ENCODE results near the gene ZNF865. TPM values are rescaled to one million over a fixed set of nuclear protein-coding genes. Genes with fewer than 3 reads are reported as not detected.

Gene ZNF865
- total and polyA plus RNA-seq, 2 donors (not counting 1 experiment from before 2014, with no cell fraction given), result 11.3 to 22.7 TPM

DNA sequence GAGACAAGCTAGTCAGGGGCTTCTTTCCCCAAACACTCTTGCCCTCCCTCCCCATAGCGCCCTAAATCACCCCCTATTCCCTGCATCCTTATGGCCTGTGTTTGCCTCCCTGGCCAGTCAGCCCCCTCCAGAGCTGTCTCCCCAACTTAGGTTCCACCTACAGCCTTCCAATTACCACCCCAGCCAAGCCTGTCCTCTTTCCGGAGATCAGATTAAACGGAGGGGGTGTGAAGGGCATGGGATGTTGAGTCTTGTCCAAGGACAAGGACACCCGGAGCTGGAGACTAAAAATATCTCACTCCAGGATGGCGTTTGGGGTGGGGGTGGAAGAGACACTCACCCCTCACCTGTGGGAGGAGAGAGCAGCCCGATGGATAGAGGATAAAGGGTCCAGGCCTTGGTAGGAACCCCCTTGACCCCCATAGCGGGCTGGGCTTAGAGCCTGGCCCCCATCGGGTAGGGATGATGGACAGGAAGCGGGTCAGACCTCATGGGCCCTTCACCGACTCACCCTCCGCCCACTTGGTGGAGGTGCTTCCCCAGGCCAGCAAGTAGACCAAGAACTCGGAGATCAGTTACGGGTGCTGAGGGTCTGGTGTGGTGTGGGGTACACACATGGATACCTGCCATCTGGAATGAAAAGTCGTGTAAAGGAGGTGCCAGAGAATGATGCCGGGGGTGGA, 6.0 kb downstream of the ZNF865 start:
- Histone ChIP-seq H3K79me2 (ENCODE audit: control insufficient read depth, insufficient read depth, low read length) (peaks cover 65% of the 10 kb centered on the region), H3K27me3 (replicated peaks in 1 of 4; ENCODE audit: control extremely low read depth in 1 of 4, control insufficient read depth in 3 of 4, insufficient read depth in 4 of 4, low read length in 3 of 4) (no peaks in the 10 kb centered on the region), H2AFZ (ENCODE audit: insufficient read depth, low read depth, low read length, poor library complexity, severe bottlenecking) (no peak overlapping the region), H3K27ac (ENCODE audit: low read length in 2 of 2) (peak overlapping the region in 1 of 2 donors; percentile 70), H3K4me3 (ENCODE audit: control extremely low read depth in 1 of 5, extremely low read depth in 1 of 5, insufficient read depth in 1 of 5, low read depth in 2 of 5, low read length in 4 of 5) (no peak overlapping the region), H3K36me3 (replicated peaks in 1 of 2; ENCODE audit: control extremely low read depth in 1 of 2, control insufficient read depth in 1 of 2, extremely low read depth in 1 of 2, insufficient read depth in 2 of 2, low read length in 1 of 2) (peaks cover 0 to 18% of the 10 kb centered on the region in 2 experiments), H4K20me1 (ENCODE audit: control insufficient read depth, insufficient read depth, low read length, poor library complexity, severe bottlenecking) (peaks cover 35% of the 10 kb centered on the region), H3K4me1 (ENCODE audit: control insufficient read depth in 2 of 2, insufficient read depth in 2 of 2, low read length in 2 of 2) (peaks cover 17 to 24% of the 10 kb centered on the region in 2 donors), H3K9me3 (ENCODE audit: control extremely low read depth in 1 of 3, control insufficient read depth in 2 of 3, insufficient read depth in 1 of 3, low read length in 2 of 3) (no peaks in the 10 kb centered on the region), H3K9ac (ENCODE audit: low read length) (no peak overlapping the region), H3K4me2 (replicated peaks; ENCODE audit: low read depth, low read length, poor library complexity, severe bottlenecking) (peak overlapping the region; percentile 20)
- no peaks in the 10 kb centered on the region for H3K27me3 Mint-ChIP-seq
- H3K9me3 Mint-ChIP-seq (ENCODE audit: insufficient read depth), result no peaks in the 10 kb centered on the region
- WGBS (ENCODE audit: insufficient coverage), result 87% methylated on average over 11 of the region's 15 CpGs
- POLR2A ChIA-PET, result no interaction called here
- CTCF ChIA-PET, result interaction anchor here (0.6 to 4.9 kb wide), 3 partner anchors 21 to 108 kb away, joined by 3 to 21 read pairs (median 3); no protein-coding TSS in a partner anchor
- no peak for TF ChIP-seq EZH2 (IDR thresholded peaks at IDR 0.05; ENCODE audit: borderline replicate concordance, insufficient read depth, low read depth, low read length, poor library complexity, severe bottlenecking)
- TF ChIP-seq, protein P1, sequence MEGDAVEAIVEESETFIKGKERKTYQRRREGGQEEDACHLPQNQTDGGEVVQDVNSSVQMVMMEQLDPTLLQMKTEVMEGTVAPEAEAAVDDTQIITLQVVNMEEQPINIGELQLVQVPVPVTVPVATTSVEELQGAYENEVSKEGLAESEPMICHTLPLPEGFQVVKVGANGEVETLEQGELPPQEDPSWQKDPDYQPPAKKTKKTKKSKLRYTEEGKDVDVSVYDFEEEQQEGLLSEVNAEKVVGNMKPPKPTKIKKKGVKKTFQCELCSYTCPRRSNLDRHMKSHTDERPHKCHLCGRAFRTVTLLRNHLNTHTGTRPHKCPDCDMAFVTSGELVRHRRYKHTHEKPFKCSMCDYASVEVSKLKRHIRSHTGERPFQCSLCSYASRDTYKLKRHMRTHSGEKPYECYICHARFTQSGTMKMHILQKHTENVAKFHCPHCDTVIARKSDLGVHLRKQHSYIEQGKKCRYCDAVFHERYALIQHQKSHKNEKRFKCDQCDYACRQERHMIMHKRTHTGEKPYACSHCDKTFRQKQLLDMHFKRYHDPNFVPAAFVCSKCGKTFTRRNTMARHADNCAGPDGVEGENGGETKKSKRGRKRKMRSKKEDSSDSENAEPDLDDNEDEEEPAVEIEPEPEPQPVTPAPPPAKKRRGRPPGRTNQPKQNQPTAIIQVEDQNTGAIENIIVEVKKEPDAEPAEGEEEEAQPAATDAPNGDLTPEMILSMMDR (IDR thresholded peaks at IDR 0.05), result no peak
- H3K27ac Mint-ChIP-seq, result peak overlapping the region; percentile 18
- intact Hi-C loops (cut with micrococcal nuclease), result no loop called here
- ATAC-seq (ENCODE audit: low read depth), result no peak
- no peak for DNase-seq
- peaks cover 55% of the 10 kb centered on the region for H3K4me1 Mint-ChIP-seq
- no peak overlapping the region for H3K4me3 Mint-ChIP-seq

DNA sequence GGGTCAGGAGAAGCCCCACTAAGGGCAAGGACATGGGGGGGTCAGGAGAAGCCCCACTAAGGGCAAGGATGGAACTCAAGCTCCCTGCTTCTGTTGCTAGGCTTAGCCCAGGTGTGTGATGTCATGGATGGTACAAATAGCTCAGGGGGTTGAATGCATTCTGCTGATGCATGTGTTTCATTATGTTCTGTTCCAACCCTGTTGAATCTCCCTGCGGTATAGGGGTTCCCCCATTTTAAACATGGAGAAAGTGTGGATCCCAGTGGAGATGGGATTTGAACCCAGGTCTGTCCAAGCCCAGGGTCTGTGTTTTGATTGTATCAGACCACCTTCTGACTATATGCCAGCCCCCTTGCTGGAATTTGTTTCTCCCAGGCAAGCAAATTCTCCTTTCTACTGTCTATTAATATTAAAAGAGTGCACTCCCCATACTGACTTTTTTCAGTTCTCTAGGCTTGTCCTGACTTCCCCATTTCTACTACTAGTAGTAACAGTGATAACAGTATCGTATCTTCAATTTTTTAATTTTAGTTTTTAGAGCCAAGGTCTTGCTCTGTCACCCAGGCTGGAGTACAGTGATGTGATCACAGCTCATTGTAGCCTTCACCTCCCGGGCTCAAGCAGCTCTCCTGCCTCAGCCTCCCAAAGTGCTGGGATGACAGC, 6.7 kb downstream of the ZNF865 start:
- Histone ChIP-seq H3K27ac (ENCODE audit: low read length in 2 of 2) (peak overlapping the region; percentile 58 to 70), H3K27me3 (replicated peaks in 1 of 4; ENCODE audit: control extremely low read depth in 1 of 4, control insufficient read depth in 3 of 4, insufficient read depth in 4 of 4, low read length in 3 of 4) (no peaks in the 10 kb centered on the region), H3K9ac (ENCODE audit: low read length) (no peak overlapping the region), H4K20me1 (ENCODE audit: control insufficient read depth, insufficient read depth, low read length, poor library complexity, severe bottlenecking) (peaks cover 40% of the 10 kb centered on the region), H3K4me3 (ENCODE audit: control extremely low read depth in 1 of 5, extremely low read depth in 1 of 5, insufficient read depth in 1 of 5, low read depth in 2 of 5, low read length in 4 of 5) (no peak overlapping the region), H3K4me1 (ENCODE audit: control insufficient read depth in 2 of 2, insufficient read depth in 2 of 2, low read length in 2 of 2) (peaks cover 14 to 18% of the 10 kb centered on the region in 2 donors), H2AFZ (ENCODE audit: insufficient read depth, low read depth, low read length, poor library complexity, severe bottlenecking) (no peak overlapping the region), H3K4me2 (replicated peaks; ENCODE audit: low read depth, low read length, poor library complexity, severe bottlenecking) (peak overlapping the region; percentile 20), H3K9me3 (ENCODE audit: control extremely low read depth in 1 of 3, control insufficient read depth in 2 of 3, insufficient read depth in 1 of 3, low read length in 2 of 3) (no peaks in the 10 kb centered on the region), H3K79me2 (ENCODE audit: control insufficient read depth, insufficient read depth, low read length) (peaks cover 64% of the 10 kb centered on the region), H3K36me3 (replicated peaks in 1 of 2; ENCODE audit: control extremely low read depth in 1 of 2, control insufficient read depth in 1 of 2, extremely low read depth in 1 of 2, insufficient read depth in 2 of 2, low read length in 1 of 2) (peaks cover 0 to 23% of the 10 kb centered on the region in 2 experiments)
- H3K9me3 Mint-ChIP-seq (ENCODE audit: insufficient read depth), result no peaks in the 10 kb centered on the region
- TF ChIP-seq, protein P1 (IDR thresholded peaks at IDR 0.05), result no peak
- TF ChIP-seq EZH2 (IDR thresholded peaks at IDR 0.05; ENCODE audit: borderline replicate concordance, insufficient read depth, low read depth, low read length, poor library complexity, severe bottlenecking), result no peak
- POLR2A ChIA-PET, result interaction anchor here (1.0 kb wide), 1 partner anchor 13 kb away, joined by 3 read pairs; the partner anchor contains the start of gene FIZ1
- peaks cover 48% of the 10 kb centered on the region for H3K4me1 Mint-ChIP-seq
- intact Hi-C loops (cut with micrococcal nuclease), result no loop called here
- H3K4me3 Mint-ChIP-seq, result no peak overlapping the region
- DNase-seq, result peak; percentile 38
- CTCF ChIA-PET, result interaction anchor here (0.6 to 4.9 kb wide), 2 partner anchors 20 to 96 kb away, joined by 3 to 21 read pairs; no protein-coding TSS in a partner anchor
- ATAC-seq (ENCODE audit: low read depth), result peak; percentile 54
- no peaks in the 10 kb centered on the region for H3K27me3 Mint-ChIP-seq
- peak overlapping the region; percentile 18 for H3K27ac Mint-ChIP-seq
- 46% methylated on average over 3 of the region's 3 CpGs for WGBS (ENCODE audit: insufficient coverage)
